H9 (cell line): ENCODE results near the gene FAM9B. TPM values are rescaled to one million over a fixed set of nuclear protein-coding genes. Genes with fewer than 3 reads are reported as not detected.

Experiments
- DNase-seq: peaks from one replicate; pipeline ENCODE4 v3.0.0-alpha.2; 2017
- H2AFZ ChIP-seq: one replicate; pipeline ENCODE4 v1.6.1; 2013; ENCODE audit warnings: mild to moderate bottlenecking, low read length, control low read depth, moderate library complexity
- H2AK5ac ChIP-seq: 2 replicates; pipeline ENCODE4 v1.6.1; 2013; ENCODE audit warnings: low read length, control low read depth, mixed read lengths; ENCODE audit not compliant: insufficient read length
- H2BK120ac ChIP-seq: one replicate; pipeline ENCODE4 v1.6.1; 2013; ENCODE audit warnings: low read depth, mild to moderate bottlenecking, low read length, control low read depth, inconsistent platforms; ENCODE audit not compliant: poor library complexity, severe bottlenecking
- H2BK12ac ChIP-seq: 2 replicates; pipeline ENCODE4 v1.6.1; 2013; ENCODE audit warnings: low read length, control low read depth, mixed read lengths, low read depth; ENCODE audit not compliant: insufficient read length
- H2BK15ac ChIP-seq: 2 replicates; pipeline ENCODE4 v1.6.1; 2013; ENCODE audit warnings: low read depth, low read length, control low read depth
- H2BK20ac ChIP-seq: one replicate; pipeline ENCODE4 v1.6.1; 2013; ENCODE audit warnings: low read depth, mild to moderate bottlenecking, low read length, control low read depth, inconsistent platforms; ENCODE audit not compliant: poor library complexity, severe bottlenecking
- H2BK5ac ChIP-seq: 2 replicates; pipeline ENCODE4 v1.6.1; 2013; ENCODE audit warnings: low read length, control low read depth, mixed read lengths; ENCODE audit not compliant: insufficient read length
- H3K14ac ChIP-seq: 2 replicates; pipeline ENCODE4 v1.6.1; 2013; ENCODE audit warnings: low read length, control low read depth; ENCODE audit not compliant: insufficient read depth
- H3K18ac ChIP-seq: 2 replicates; pipeline ENCODE4 v1.6.1; 2013; ENCODE audit warnings: low read depth, mild to moderate bottlenecking, mixed read lengths, low read length, control low read depth; ENCODE audit not compliant: insufficient read length
- H3K23ac ChIP-seq: 2 replicates; pipeline ENCODE4 v1.6.1; 2013; ENCODE audit warnings: low read length, control low read depth, mixed read lengths, low read depth; ENCODE audit not compliant: insufficient read length
- H3K23me2 ChIP-seq: 2 replicates; pipeline ENCODE4 v1.6.1; 2013; ENCODE audit warnings: low read depth, mild to moderate bottlenecking, mixed read lengths, low read length, control low read depth; ENCODE audit not compliant: insufficient read length, poor library complexity, severe bottlenecking
- H3K27ac ChIP-seq: 2 replicates; pipeline ENCODE4 v1.5.1; 2013; ENCODE audit warnings: low read length, control low read depth, mixed read lengths, low read depth; ENCODE audit not compliant: insufficient read length
- H3K27me3 ChIP-seq: 2 replicates; pipeline ENCODE4 v1.6.1; 2013; ENCODE audit warnings: low read length, control low read depth, inconsistent platforms; ENCODE audit not compliant: insufficient read depth
- H3K4ac ChIP-seq: 2 replicates; pipeline ENCODE4 v1.6.1; 2013; ENCODE audit warnings: low read depth, mild to moderate bottlenecking, control low read depth, inconsistent platforms, low read length, moderate library complexity
- H3K4me1 ChIP-seq: 2 replicates; pipeline ENCODE4 v1.6.1; 2013; ENCODE audit warnings: low read length, control low read depth, inconsistent platforms; ENCODE audit not compliant: insufficient read depth
- H3K4me2 ChIP-seq: 2 replicates; pipeline ENCODE4 v1.6.1; 2013; ENCODE audit warnings: low read length, control low read depth, mixed read lengths; ENCODE audit not compliant: insufficient read length, insufficient read depth
- H3K56ac ChIP-seq: 2 replicates; pipeline ENCODE4 v1.6.1; 2013; ENCODE audit warnings: low read depth, mild to moderate bottlenecking, mixed read lengths, low read length, control low read depth; ENCODE audit not compliant: insufficient read length
- H3K79me1 ChIP-seq: 2 replicates; pipeline ENCODE4 v1.6.1; 2013; ENCODE audit warnings: low read depth, mild to moderate bottlenecking, moderate library complexity, low read length, control low read depth, inconsistent platforms; ENCODE audit not compliant: insufficient read depth, poor library complexity, severe bottlenecking
- H3K79me2 ChIP-seq: 2 replicates; pipeline ENCODE4 v1.6.1; 2013; ENCODE audit warnings: low read length, control low read depth, inconsistent platforms; ENCODE audit not compliant: insufficient read depth
- H3K9ac ChIP-seq: 2 replicates; pipeline ENCODE4 v1.6.1; 2013; ENCODE audit warnings: low read length, control low read depth, mixed read lengths; ENCODE audit not compliant: insufficient read length; ENCODE audit errors: extremely low read depth
- H3K9me3 ChIP-seq: one replicate; pipeline ENCODE4 v1.6.1; 2013; ENCODE audit warnings: low read depth, low read length, inconsistent platforms; ENCODE audit not compliant: control insufficient read depth
- H3T11ph ChIP-seq: one replicate; pipeline ENCODE4 v1.6.1; 2013; ENCODE audit warnings: mild to moderate bottlenecking, low read length, control low read depth, inconsistent platforms
- H4K20me1 ChIP-seq: one replicate; pipeline ENCODE4 v1.6.1; 2013; ENCODE audit not compliant: control insufficient read depth, insufficient read length, insufficient read depth
- H4K5ac ChIP-seq: 2 replicates; pipeline ENCODE4 v1.6.1; 2013; ENCODE audit warnings: low read depth, mild to moderate bottlenecking, mixed read lengths, low read length, control low read depth; ENCODE audit not compliant: insufficient read length
- H4K8ac ChIP-seq: replicated peaks from 2 replicates; pipeline ENCODE4 v1.6.1; 2013; ENCODE audit warnings: low read length, control low read depth, mixed read lengths, low read depth; ENCODE audit not compliant: insufficient read length
- H4K91ac ChIP-seq: 2 replicates; pipeline ENCODE4 v1.6.1; 2013; ENCODE audit warnings: low read depth, mild to moderate bottlenecking, moderate library complexity, mixed read lengths, low read length, control low read depth; ENCODE audit not compliant: insufficient read length
- H3K27ac Mint-ChIP-seq, 3 experiments: 2 replicates in 2 of 3; 3 replicates in 1 of 3; pipeline ENCODE4 v1.8.0; 2020 to 2021; ENCODE audit warnings: mixed read lengths in 3 of 3, mild to moderate bottlenecking in 1 of 3, moderate library complexity in 1 of 3
- H3K27me3 Mint-ChIP-seq: 2 replicates; pipeline ENCODE4 v1.8.0; 2021; ENCODE audit warnings: low read depth, mild to moderate bottlenecking, moderate library complexity, mixed read lengths
- H3K36me3 Mint-ChIP-seq, 3 experiments: 2 replicates in 2 of 3; 3 replicates in 1 of 3; pipeline ENCODE4 v1.8.0; 2020 to 2021; ENCODE audit warnings: low read depth in 3 of 3, mixed read lengths in 3 of 3; ENCODE audit not compliant: insufficient read depth in 1 of 3
- H3K4me1 Mint-ChIP-seq, 2 experiments: 2 replicates each; pipeline ENCODE4 v1.8.0; 2020; ENCODE audit warnings: mixed read lengths in 2 of 2
- H3K4me3 Mint-ChIP-seq, 2 experiments: 2 replicates in 1 of 2; 3 replicates in 1 of 2; pipeline ENCODE4 v1.8.0; 2020 to 2021; ENCODE audit warnings: mild to moderate bottlenecking in 2 of 2, mixed read lengths in 2 of 2, moderate library complexity in 1 of 2
- H3K9me3 Mint-ChIP-seq, 2 experiments: 2 replicates in 1 of 2; 3 replicates in 1 of 2; pipeline ENCODE4 v1.8.0; 2020; ENCODE audit warnings: mild to moderate bottlenecking in 2 of 2, mixed read lengths in 2 of 2, moderate library complexity in 1 of 2
- CTCF ChIP-seq: fragments of 200-600 bp; sonication (generic); conservative IDR thresholded peaks from 3 replicates; pipeline ENCODE4 v1.8.0; 2021; ENCODE audit warnings: antibody characterized with exemption, mild to moderate bottlenecking
- WGBS: extraction: QIAGEN DNeasy Blood & Tissue Kit; methylation state at CpG from one replicate; pipeline ENCODE4 v1.1.7; 2013; ENCODE audit warnings: missing lambda C conversion rate, low lambda C conversion rate, mixed read lengths; ENCODE audit not compliant: insufficient read length; ENCODE audit errors: extremely low coverage; 5-methylcytosine and 5-hydroxymethylcytosine counted together
- total RNA-seq: library from RNA; stranded (reverse); gene quantifications from 2 replicates; pipeline ENCODE4 v1.2.1, GENCODE V29; 2021

The FAM9B gene
- total RNA-seq, 1 experiment from 2014 or later = not detected

GRCh38 chrX:9033586-9033985 is 341 bp downstream of the FAM9B start:
- Histone ChIP-seq H2BK20ac (no peak overlapping the region), H2AFZ (no peak overlapping the region), H4K5ac (no peak overlapping the region)

More at GRCh38 chrX:9033586-9033985, 341 bp downstream of the FAM9B start:
- Histone ChIP-seq H2BK12ac (no peak overlapping the region), H3K4me2 (no peak overlapping the region), H3K9ac (no peak overlapping the region), H3K27ac (no peak overlapping the region), H3K79me2 (no peaks in the 10 kb centered on the region), H3K4me1 (no peaks in the 10 kb centered on the region), H3K56ac (no peak overlapping the region), H2BK5ac (no peak overlapping the region), H3K79me1 (no peaks in the 10 kb centered on the region), H2BK15ac (no peak overlapping the region), H3K27me3 (no peaks in the 10 kb centered on the region), H4K8ac (no peak overlapping the region), H4K91ac (no peak overlapping the region), H2AK5ac (no peak overlapping the region), H3T11ph (no peak overlapping the region), H3K9me3 (no peaks in the 10 kb centered on the region), H3K23ac (no peak overlapping the region), H3K18ac (no peak overlapping the region), H3K23me2 (no peaks in the 10 kb centered on the region), H2BK120ac (no peak overlapping the region), H4K20me1 (no peaks in the 10 kb centered on the region), H3K4ac (no peak overlapping the region), H3K14ac (no peak overlapping the region)
- Mint-ChIP-seq H3K27ac (no peak overlapping the region), H3K36me3 (peaks cover 0 to 3% (median 0%) of the 10 kb centered on the region in 3 experiments; a peak in 4 of 7 replicates), H3K4me3 (no peak overlapping the region), H3K4me1 (peaks cover 2% of the 10 kb centered on the region in 2 experiments), H3K27me3 (no peaks in the 10 kb centered on the region), H3K9me3 (peaks cover 2 to 37% of the 10 kb centered on the region in 2 experiments; a peak in 3 of 5 replicates)
- WGBS = no CpG with 5 or more reads among the region's 17 CpGs
- no peak for TF ChIP-seq CTCF
- DNase-seq = no peak
